Measurements from ENCODE around the gene PPP1R9A. TPM values are rescaled to one million over a fixed set of nuclear protein-coding genes. Genes with fewer than 3 reads are reported as not detected.

Gene PPP1R9A
- total RNA-seq, 1 experiment from 2014 or later = 13.5 TPM

GRCh38 chr7:95295397-95295796 lies 388.0 kb downstream of the PPP1R9A start:
- no TSS peak for BruUV-seq (replicated peaks)
- H3K4me3 ChIP-seq (replicated peaks in 1 of 2; ENCODE audit: low read depth in 1 of 2, low read length in 2 of 2) = no peak overlapping the region
- H4K20me1 ChIP-seq (ENCODE audit: insufficient read depth) = no peaks in the 10 kb centered on the region
- H3K27me3 ChIP-seq (ENCODE audit: insufficient read depth, low read length) = no peaks in the 10 kb centered on the region
- H2AFZ ChIP-seq (ENCODE audit: low read depth, low read length, poor library complexity, severe bottlenecking) = no peak overlapping the region
- intact Hi-C loops (cut with micrococcal nuclease) = no loop called here
- no peak overlapping the region for H3K9ac ChIP-seq (ENCODE audit: low read length)
- H3K4me1 ChIP-seq (ENCODE audit: control insufficient read depth in 1 of 2, insufficient read depth in 2 of 2, low read length in 2 of 2) = no peaks in the 10 kb centered on the region
- H3K36me3 ChIP-seq (ENCODE audit: control insufficient read depth in 1 of 2, insufficient read depth in 2 of 2, low read length in 2 of 2) = no peaks in the 10 kb centered on the region
- CTCF ChIA-PET = no interaction called here
- H3K9me3 ChIP-seq (ENCODE audit: control insufficient read depth in 1 of 2, insufficient read depth in 1 of 2, low read depth in 1 of 2, low read length in 2 of 2) = no peaks in the 10 kb centered on the region
- no peak overlapping the region for H3K4me2 ChIP-seq (ENCODE audit: low read length)
- H3K79me2 ChIP-seq (ENCODE audit: insufficient read depth, low read length) = no peaks in the 10 kb centered on the region
- no peak for ATAC-seq
- POLR2A ChIA-PET = no interaction called here
- H3K9me2 ChIP-seq (ENCODE audit: insufficient read depth) = no peaks in the 10 kb centered on the region
- no peak for DNase-seq (ENCODE audit: low read depth, low spot score)
- RAD21 ChIA-PET (ENCODE audit: low non-redundant PET in 1 of 2, low total read pairs in 2 of 2, uncharacterized antibody in 2 of 2, unreplicated experiment in 2 of 2) = no interaction called here
- TF ChIP-seq POLR2A (IDR thresholded peaks at IDR 0.05; ENCODE audit: borderline replicate concordance, extremely low read depth, insufficient read depth, insufficient read length) = no peak
- TF ChIP-seq JUND (IDR thresholded peaks at IDR 0.05) = no peak
- TF ChIP-seq YY1 (IDR thresholded peaks at IDR 0.05; ENCODE audit: extremely low read depth, insufficient replicate concordance, low read depth, low read length) = no peak
- no peak for TF ChIP-seq ZNF274 (IDR thresholded peaks at IDR 0.05; ENCODE audit: low read depth, low read length)
- TF ChIP-seq ATF3 (IDR thresholded peaks at IDR 0.05) = no peak
- no peak for TF ChIP-seq ELF1 (IDR thresholded peaks at IDR 0.05; ENCODE audit: borderline replicate concordance, low read depth)
- no peak for TF ChIP-seq ZBTB33 (IDR thresholded peaks at IDR 0.05; ENCODE audit: extremely low read depth, insufficient replicate concordance, low read length)
- no peak for TF ChIP-seq CEBPB (IDR thresholded peaks at IDR 0.05; ENCODE audit: low read depth)
- no peak for TF ChIP-seq TCF7L2 (IDR thresholded peaks at IDR 0.05; ENCODE audit: borderline replicate concordance, extremely low read depth, insufficient read depth, insufficient read length)
- no peak for TF ChIP-seq EZH2 (IDR thresholded peaks at IDR 0.05)
- TF ChIP-seq ZFX (IDR thresholded peaks at IDR 0.05) = no peak
- H3K27ac ChIP-seq (ENCODE audit: low read depth, low read length) = no peak overlapping the region
